Activated gamma-delta T cell (primary cell): ENCODE data around the gene SNX1.
"Not testable (repeated sequence)": the region's sequence is repeated elsewhere in the genome, so short reads cannot be mapped to it uniquely, and the experiment has no call there.

Source experiments
- DNase-seq: peaks from one replicate; lab custom pipeline; 2025; lab: John Stamatoyannopoulos, UW
- total RNA-seq, 2 donors: gene quantifications; one replicate each; lab custom pipeline; 2026; lab: John Stamatoyannopoulos, UW

The SNX1 gene, protein sequence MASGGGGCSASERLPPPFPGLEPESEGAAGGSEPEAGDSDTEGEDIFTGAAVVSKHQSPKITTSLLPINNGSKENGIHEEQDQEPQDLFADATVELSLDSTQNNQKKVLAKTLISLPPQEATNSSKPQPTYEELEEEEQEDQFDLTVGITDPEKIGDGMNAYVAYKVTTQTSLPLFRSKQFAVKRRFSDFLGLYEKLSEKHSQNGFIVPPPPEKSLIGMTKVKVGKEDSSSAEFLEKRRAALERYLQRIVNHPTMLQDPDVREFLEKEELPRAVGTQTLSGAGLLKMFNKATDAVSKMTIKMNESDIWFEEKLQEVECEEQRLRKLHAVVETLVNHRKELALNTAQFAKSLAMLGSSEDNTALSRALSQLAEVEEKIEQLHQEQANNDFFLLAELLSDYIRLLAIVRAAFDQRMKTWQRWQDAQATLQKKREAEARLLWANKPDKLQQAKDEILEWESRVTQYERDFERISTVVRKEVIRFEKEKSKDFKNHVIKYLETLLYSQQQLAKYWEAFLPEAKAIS
- total RNA-seq, result 142 to 150 reads per million in 2 donors

- DNase-seq, result peak; percentile 81
Observed at GRCh38 chr15:64095795-64096667, at the start of gene SNX1. Gene SNX1 (plus strand): TSS chr15:64095982. CDS start chr15:64096014, 32 bp downstream.

DNA sequence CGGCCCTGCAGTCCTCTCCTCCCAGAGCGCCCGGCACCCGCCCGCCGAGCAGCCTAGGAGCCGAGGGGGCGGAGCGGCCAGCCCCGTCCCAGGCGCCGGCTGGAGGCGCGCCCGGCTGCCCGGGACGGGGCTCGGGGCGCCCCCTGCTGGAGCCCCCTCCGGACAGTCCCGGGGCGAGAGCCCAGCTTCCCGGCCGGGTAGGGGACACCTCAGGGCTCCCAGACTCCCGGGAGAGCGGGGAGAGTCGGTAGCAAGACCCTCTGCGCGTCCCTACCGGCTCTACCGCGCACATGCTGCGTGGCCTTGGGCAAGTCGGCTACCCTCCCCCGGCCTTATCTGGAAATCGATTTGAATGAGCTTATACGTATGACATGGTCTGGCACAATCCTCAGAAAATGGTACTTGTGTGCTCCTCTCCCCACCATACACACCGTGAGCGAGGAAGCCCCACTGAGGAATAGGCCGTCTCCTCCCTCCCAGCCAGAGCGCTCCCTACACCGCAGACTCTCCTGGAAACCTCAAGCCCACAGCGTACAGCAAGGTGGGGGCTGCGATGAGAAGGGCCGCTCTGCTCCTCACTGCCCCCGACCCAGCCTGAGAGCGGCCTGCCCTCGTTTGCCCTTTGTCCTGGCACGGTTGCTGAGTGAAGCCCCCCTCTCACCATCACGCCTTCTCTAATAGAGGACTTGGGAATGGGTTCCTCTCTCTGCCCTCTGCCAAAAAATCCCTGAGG is 49.2 kb upstream of the SNX1 start, which contains the start of gene DAPK2:
Gene DAPK2 (minus strand): TSS at position 65 of the 733 bp plus-strand sequence. CDS start 6,224 bp downstream, outside the sequence.
- DNase-seq, result peak; percentile 50

- DNase-seq, result no peak
Observed at GRCh38 chr15:64048781-64049460, 46.9 kb upstream of the SNX1 start.

DNA sequence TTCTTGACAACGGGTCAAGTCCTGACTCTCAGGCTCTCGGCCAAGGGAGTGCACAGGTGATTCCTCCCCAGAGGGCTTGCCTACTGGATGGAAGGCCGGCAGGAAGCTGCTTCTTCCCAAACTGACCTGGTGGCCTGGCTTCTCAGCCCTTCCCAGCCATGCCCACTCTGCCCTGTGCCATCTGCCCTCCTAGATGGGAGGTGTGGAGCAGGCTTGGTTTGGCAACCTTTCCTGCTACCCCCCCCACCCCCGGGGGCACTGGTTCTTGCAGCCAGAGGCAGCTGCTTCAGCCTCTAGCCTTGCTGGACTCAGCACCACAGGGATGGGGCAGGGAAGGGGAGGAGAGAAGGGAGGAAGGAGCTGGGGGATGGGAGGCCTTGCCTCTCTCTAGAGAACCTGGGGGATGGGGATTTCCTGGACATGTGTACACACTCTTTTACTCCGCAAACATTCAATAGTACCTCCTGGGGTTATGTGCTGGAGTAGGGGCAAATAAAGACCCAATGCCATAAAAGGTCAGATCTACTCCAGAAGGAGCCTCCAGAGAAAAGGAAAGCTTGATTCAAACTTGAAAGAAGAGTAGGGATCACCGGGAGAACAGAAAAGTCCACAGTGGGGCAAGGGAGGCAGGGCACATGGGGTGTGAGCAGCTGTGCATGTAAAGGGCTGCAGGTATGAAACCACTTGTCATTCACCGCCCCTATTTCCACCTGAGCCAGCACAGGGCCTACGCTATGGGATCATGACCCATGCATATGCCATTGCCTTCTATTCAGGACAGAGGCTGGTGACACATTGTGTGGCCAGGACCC is 45.3 kb upstream of the SNX1 start:
- no peak for DNase-seq

DNA sequence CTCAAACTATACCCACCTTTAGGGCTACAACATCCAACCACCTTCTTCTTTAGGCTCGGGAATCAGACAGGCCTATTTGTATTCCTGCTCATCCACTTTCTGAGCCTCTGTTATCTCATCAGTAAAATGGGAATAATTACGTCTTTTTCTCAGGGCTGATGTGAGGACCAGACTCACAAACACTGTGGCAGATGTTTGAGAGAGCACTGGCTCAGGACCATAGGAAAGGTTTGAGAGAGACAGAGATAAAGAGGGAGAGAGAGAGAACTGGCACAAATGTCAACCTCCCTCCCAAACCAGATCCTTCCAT is 44.7 kb upstream of the SNX1 start:
- no peak for DNase-seq

DNA sequence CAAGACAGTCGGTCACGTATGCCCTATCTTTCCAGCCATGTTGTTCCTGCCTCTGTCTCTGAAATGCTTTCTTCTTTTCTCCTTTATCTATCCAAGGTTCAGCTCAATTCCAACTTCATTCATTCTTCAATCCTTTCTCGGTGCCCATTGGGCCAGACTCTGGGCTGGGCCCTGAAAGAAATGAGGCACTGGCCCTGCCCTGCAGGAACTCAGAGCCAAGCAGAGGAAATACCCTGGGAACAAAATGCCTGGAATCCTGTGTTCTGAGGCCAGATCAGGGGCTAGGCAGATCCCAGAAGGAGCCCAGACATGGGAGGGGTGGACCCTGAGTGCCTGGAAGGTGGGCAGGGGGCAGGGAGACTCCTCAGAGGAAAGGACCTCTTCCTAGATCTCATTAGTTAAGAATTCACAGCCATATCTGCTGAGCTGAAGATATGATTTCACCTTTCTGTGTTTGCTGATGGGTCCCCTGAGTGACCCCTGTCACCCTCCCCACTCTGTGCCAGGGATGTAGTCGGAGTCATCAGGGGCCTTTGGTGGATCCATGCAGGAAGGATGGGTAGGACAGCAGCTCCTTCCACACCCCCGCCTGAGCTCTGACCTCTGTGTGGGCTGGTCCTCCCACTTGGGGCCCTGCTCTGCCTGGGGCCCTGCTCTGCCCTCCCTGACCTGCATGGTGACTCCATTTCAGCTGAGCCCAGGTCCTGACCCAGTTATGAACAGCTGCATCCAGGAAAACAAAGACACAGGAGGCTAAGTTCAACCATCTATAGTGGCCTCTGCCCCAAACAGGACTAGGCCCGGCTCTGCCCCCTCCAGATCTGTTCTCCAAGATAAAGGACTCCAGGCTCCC is 44.1 kb upstream of the SNX1 start:
- no peak for DNase-seq

DNA sequence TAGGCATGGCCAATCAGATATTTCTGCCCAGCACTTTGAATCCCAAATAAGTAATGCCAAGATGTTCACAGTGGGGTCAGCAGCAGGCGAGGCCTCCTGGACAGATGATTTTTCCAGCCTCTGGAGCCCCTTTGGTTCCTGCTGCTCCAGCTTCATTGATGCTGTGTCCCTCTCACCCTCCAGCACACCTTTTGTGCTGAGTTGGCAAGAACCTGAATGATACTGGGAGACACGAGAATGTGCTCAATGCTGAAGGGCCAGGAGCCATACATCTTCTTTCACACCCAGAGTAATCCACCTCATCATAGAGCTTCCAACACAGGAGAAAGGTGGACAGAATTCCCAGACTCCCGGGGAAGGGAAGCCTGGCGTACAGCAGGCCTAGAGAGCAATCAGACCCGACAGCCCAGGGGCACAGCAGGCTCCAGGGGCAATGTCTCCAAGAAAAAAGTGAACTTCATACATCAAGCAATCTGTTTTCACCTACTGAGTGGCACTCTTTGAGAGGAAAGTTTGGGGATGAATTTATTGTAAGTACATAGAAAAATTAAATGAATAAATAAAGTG is 42.8 kb upstream of the SNX1 start:
- DNase-seq, result no peak

DNA sequence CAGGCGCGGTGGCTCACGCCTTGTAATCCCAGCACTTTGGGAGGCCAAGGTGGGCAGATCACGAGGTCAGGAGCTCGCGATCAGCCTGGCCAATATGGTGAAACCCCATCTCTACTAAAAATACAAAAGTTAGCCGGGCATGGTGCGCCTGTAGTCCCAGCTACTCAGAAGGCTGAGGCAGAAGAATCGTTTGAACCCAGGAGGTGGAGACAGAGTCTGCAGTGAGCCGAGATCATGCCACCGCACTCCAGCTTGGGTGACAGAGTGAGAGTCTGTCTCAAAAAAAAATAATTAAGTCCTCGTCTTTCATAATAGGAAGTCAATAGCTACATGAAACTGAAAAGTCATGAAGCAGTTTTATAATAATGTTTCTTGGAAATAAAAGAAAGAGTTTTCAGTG is 42.1 kb upstream of the SNX1 start:
- DNase-seq, result not testable (repeated sequence)

DNA sequence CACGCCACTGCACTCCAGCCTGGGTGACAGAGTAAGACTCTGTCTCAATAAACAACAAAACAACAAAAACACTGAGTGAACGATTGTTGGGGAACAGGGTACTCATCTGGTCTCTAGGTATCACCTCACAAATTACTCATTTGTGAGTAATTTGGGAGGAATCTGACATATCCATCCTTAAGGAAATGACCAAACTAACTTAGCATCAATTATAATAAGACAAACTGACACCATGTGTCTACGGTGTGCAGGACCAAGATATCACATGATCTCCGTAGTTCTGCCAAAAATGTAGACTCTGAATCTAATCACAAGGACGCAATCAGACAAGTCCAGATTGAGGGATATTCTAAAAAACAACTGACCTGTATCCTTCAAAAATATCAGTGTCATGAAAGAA is 37.5 kb upstream of the SNX1 start:
- no peak for DNase-seq

- DNase-seq, result not testable (repeated sequence)
Observed at GRCh38 chr15:64059104-64059503, 36.7 kb upstream of the SNX1 start.

GRCh38 chr15:64060716-64061115 is 35.1 kb upstream of the SNX1 start:
- DNase-seq, result peak; percentile 10

GRCh38 chr15:64066451-64066850 is 29.3 kb upstream of the SNX1 start:
- no peak for DNase-seq

- DNase-seq, result no peak
Observed at GRCh38 chr15:64067564-64068030, 28.2 kb upstream of the SNX1 start.

DNA sequence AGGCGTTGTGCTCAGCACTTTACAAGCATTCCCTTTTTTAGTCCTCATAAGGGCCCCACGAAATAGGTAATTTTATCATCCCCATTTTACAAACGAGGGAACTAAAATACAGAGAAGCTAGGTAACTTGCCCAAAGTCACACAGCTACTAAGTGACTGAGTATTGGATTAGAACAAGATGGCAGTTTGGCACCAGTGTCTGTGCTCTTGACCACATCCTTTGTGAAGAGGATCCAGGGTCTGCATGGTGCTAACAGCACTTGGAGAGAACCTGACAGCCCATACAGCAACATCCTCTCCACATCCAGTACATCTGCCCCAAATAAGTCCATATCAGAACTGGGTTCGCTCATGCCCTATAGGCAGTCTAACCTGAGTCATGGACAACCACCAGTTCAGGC is 27.6 kb upstream of the SNX1 start:
- no peak for DNase-seq

DNA sequence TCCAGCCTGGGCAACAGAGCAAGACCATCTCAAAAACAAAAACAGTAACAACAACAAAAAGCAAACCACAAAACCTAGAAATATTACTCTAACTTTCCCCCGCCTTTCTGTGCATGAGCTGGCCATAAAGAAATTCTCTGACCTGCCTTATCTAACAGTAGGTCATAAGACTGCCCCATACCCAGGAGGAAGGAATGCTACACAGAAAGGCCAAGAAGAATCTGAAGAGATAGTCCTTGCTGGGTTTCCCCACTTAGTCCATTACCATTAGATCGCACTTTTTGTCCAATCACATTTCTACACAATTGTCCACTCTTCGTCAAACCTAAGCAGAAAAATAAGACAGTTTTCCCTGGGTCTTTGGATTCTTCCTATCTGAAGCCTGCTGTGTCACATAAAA is 25.7 kb upstream of the SNX1 start:
- no peak for DNase-seq

- DNase-seq, result no peak
Observed at GRCh38 chr15:64070965-64071851, 24.6 kb upstream of the SNX1 start.

DNA sequence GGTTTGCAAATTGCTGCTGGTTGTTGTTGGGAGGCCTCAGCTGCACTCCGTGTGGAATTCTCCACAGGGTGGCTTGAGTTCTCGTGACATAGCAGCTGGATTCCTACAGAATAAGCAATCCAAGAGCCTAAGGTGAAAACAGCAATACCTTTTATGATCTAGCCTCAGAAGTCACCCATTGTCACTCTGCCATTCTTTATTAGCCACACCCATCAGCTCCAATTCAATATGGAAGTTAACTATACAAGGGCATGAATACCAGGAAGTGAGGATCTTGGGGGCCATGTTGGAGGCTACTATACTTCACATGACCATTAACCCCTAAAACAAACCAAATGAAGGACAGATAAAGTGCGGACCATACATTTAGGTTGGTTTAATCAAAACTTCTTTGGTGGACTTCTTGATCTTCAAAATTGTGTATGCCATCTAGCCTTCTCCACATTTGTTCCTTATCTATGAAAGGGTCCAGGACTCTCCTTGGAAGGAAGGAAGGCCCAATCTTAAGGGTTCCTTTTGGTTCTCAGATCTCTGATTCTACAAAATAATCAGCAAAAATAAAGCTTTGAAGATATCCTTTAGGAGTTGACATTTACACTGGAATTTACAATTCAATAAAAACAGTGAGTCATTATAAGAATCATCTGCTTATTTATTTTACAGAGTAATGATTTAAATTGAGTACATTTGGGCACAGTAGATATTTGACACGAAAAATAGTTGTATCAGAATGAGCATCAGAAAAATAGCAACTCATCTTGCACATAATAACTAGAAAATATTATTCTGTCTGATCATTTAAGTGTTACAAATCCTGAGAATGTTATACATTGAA is 23.6 kb upstream of the SNX1 start:
- DNase-seq, result no peak
